Gastroesophageal sphincter (tissue), 4 donors: ENCODE results near the gene RBM46. TPM values are rescaled to one million over a fixed set of nuclear protein-coding genes. Genes with fewer than 3 reads are reported as not detected.

ENCODE experiments used
- ATAC-seq: fragments of 150-250 bp; one replicate; pipeline ENCODE4 v1.9.1; 2016; ENCODE audit warnings: mild to moderate bottlenecking, moderate library complexity
- H3K27ac ChIP-seq, 4 donors: fragments of 200-600 bp; sonication (generic) in 3 of 4; 1 replicate in 3 of 4; 2 replicates in 1 of 4; pipeline ENCODE4 v1.5.1; 2016 to 2019
- H3K27me3 ChIP-seq: fragments of 200-600 bp; sonication (generic); one replicate; pipeline ENCODE4 v1.5.1; 2019
- H3K36me3 ChIP-seq, 2 donors: fragments of 200-600 bp; sonication (generic); one replicate each; pipeline ENCODE4 v1.5.1; 2019; ENCODE audit warnings: control low read depth in 1 of 2
- H3K4me1 ChIP-seq, 3 donors: fragments of 200-600 bp; sonication (generic); 1 replicate in 2 of 3; 2 replicates in 1 of 3; pipeline ENCODE4 v1.5.1; 2016 to 2019; ENCODE audit warnings: control low read depth in 2 of 3
- H3K4me3 ChIP-seq, 2 donors: fragments of 200-600 bp; sonication (generic); one replicate each; pipeline ENCODE4 v1.5.1; 2019; ENCODE audit warnings: mild to moderate bottlenecking in 1 of 2, moderate library complexity in 1 of 2
- H3K9me3 ChIP-seq, 3 donors: fragments of 200-600 bp; sonication (generic); one replicate each; pipeline ENCODE4 v1.5.1; 2017 to 2019; ENCODE audit warnings: control low read depth in 2 of 3
- CTCF ChIP-seq, 4 experiments: fragments of 200-600 bp in 2 of 4; fragments of 450-650 bp in 2 of 4; sonication (generic) in 1 of 4; IDR thresholded peaks; one replicate each; pipeline ENCODE4 v1.5.1; 2017 to 2019; ENCODE audit warnings: antibody characterized with exemption in 4 of 4, mild to moderate bottlenecking in 2 of 4, moderate library complexity in 2 of 4
- EP300 ChIP-seq: sonication (generic); formaldehyde crosslinking; IDR thresholded peaks from one replicate; pipeline ENCODE4 v1.6.1; 2017; ENCODE audit warnings: antibody characterized with exemption, mild to moderate bottlenecking
- POLR2A ChIP-seq, 2 donors: fragments of 450-650 bp; IDR thresholded peaks; one replicate each; pipeline ENCODE4 v1.6.1; 2017; ENCODE audit warnings: antibody characterized with exemption in 2 of 2, mild to moderate bottlenecking in 2 of 2, moderate library complexity in 1 of 2
- POLR2AphosphoS5 ChIP-seq: sonication (generic); formaldehyde crosslinking; IDR thresholded peaks from one replicate; pipeline ENCODE4 v1.6.1; 2017; ENCODE audit warnings: antibody characterized with exemption
- WGBS, 2 donors: methylation state at CpG; one replicate each; pipeline ENCODE4 v1.1.5; 2018; ENCODE audit warnings: low coverage in 1 of 2; 5-methylcytosine and 5-hydroxymethylcytosine counted together
- total RNA-seq, 4 donors: library from RNA; depleted of rRNA; stranded (reverse); fragments of >200 nt; gene quantifications; one replicate each; pipeline ENCODE4 v1.1.0, GENCODE V29; 2016

Gene RBM46
- total RNA-seq, 4 donors from 2014 or later: 0.08 TPM; not detected in 3

DNA sequence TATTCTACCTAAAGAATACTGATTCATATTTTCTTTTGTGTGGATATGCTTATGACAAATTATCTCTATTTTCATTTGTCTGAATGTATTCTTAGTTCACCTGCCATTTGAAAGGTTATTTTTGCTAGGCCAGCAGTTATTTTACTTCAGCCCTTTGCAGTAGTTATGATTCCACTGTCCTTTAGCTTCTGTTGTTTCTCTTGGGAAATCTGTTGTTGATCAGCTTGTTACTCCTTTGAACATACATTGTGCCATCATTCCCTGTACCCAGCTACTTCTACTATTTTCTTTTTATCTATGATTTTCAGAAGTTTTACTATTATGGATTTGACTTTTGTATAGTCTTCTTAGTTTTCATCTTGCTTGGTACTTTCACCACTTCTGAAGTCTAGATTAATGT is 37.2 kb downstream of the RBM46 start:
- Histone ChIP-seq H3K4me1 (no peaks in the 10 kb centered on the region), H3K4me3 (no peak overlapping the region)
- no peak for ATAC-seq

GRCh38 chr4:154822775-154823174 is 41.7 kb downstream of the RBM46 start:
- no peaks in the 10 kb centered on the region for H3K4me1 ChIP-seq
- TF ChIP-seq POLR2AphosphoS5 (no peak), CTCF (IDR thresholded peaks at IDR 0.05) (no peak), POLR2A (IDR thresholded peaks at IDR 0.05) (no peak), EP300 (no peak)
- no peaks in the 10 kb centered on the region for H3K9me3 ChIP-seq
- no peak overlapping the region for H3K27ac ChIP-seq
- H3K27me3 ChIP-seq: no peaks in the 10 kb centered on the region
- ATAC-seq: no peak
- no peaks in the 10 kb centered on the region for H3K36me3 ChIP-seq
- no peak overlapping the region for H3K4me3 ChIP-seq

More for the DNA sequence above, 37.2 kb downstream of the RBM46 start:
- H3K27me3 ChIP-seq: no peaks in the 10 kb centered on the region
- no peak overlapping the region for H3K27ac ChIP-seq
- no peaks in the 10 kb centered on the region for H3K36me3 ChIP-seq
- TF ChIP-seq POLR2A (IDR thresholded peaks at IDR 0.05) (no peak), EP300 (no peak), POLR2AphosphoS5 (no peak), CTCF (IDR thresholded peaks at IDR 0.05) (no peak)
- no peaks in the 10 kb centered on the region for H3K9me3 ChIP-seq

- 10 to 100% methylated on average over 2 of the region's 3 CpGs for WGBS, 2 donors
- Histone ChIP-seq H3K4me1 (no peaks in the 10 kb centered on the region), H3K9me3 (peaks cover 0 to 24% (median 0%) of the 10 kb centered on the region in 3 donors), H3K27me3 (peaks cover 3% of the 10 kb centered on the region), H3K27ac (no peak overlapping the region), H3K36me3 (no peaks in the 10 kb centered on the region), H3K4me3 (no peak overlapping the region)
- ATAC-seq: no peak
- no peak for TF ChIP-seq POLR2AphosphoS5
- no peak for TF ChIP-seq CTCF (IDR thresholded peaks at IDR 0.05)
- TF ChIP-seq EP300: no peak
- TF ChIP-seq POLR2A (IDR thresholded peaks at IDR 0.05): no peak
Observed at GRCh38 chr4:154836030-154836429, 55.0 kb downstream of the RBM46 start.

DNA sequence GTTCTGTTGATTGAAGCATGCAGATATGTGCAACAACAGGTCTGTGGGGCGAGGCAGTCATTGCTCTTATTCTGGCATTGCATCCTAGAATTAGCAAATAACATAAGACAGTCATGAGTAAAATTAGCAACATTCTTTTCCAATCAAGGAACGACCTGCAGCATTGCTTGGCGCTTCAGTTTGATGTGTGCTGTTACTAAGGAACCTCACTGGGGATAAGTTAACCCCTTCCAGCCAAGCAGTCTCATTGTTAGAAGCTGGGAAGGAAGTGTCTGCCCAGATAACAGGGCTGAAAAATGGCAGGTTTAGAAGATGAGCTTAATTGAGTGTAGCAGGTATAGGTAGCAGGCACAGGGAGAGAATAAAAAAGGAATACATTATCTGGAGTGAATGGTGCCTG is 55.4 kb downstream of the RBM46 start:
- no peak overlapping the region for H3K4me3 ChIP-seq
- no peak overlapping the region for H3K27ac ChIP-seq
- no peak for ATAC-seq
- TF ChIP-seq POLR2AphosphoS5 (no peak), CTCF (IDR thresholded peaks at IDR 0.05) (no peak), POLR2A (IDR thresholded peaks at IDR 0.05) (no peak), EP300 (no peak)
- H3K4me1 ChIP-seq: no peaks in the 10 kb centered on the region
- no peaks in the 10 kb centered on the region for H3K36me3 ChIP-seq
- peaks cover 3% of the 10 kb centered on the region for H3K27me3 ChIP-seq
- WGBS, 2 donors: 11 to 38% methylated on average over 1 to 3 of the region's 3 CpGs
- peaks cover 0 to 24% (median 0%) of the 10 kb centered on the region in 3 donors for H3K9me3 ChIP-seq

- Histone ChIP-seq H3K36me3 (no peaks in the 10 kb centered on the region), H3K27me3 (no peaks in the 10 kb centered on the region), H3K9me3 (peaks cover 0 to 17% (median 0%) of the 10 kb centered on the region in 3 donors), H3K27ac (no peak overlapping the region), H3K4me3 (no peak overlapping the region), H3K4me1 (no peaks in the 10 kb centered on the region)
- TF ChIP-seq CTCF (IDR thresholded peaks at IDR 0.05): no peak
- TF ChIP-seq POLR2AphosphoS5: no peak
- TF ChIP-seq POLR2A (IDR thresholded peaks at IDR 0.05): no peak
- TF ChIP-seq EP300: no peak
- 87 to 96% methylated on average over 3 of the region's 3 CpGs for WGBS, 2 donors
- ATAC-seq: no peak
Observed at GRCh38 chr4:154838155-154838554, 57.1 kb downstream of the RBM46 start.
